HepG2 (cell line): Measurements from ENCODE around the gene SMIM14. TPM values are rescaled to one million over a fixed set of nuclear protein-coding genes. Genes with fewer than 3 reads are reported as not detected.

Experiments
- ATF2 ChIP-seq: sonication (generic); formaldehyde crosslinking; IDR thresholded peaks from 2 replicates; pipeline ENCODE4 v1.4.0; 2020; ENCODE audit warnings: missing genetic modification reagents
- CCAR2 ChIP-seq: fragments of 200-400 bp; formaldehyde crosslinking; optimal IDR thresholded peaks from 2 replicates; pipeline ENCODE3; 2018; ENCODE audit warnings: low read depth, mild to moderate bottlenecking, low read length, moderate library complexity
- EP300 ChIP-seq, 3 experiments: sonication (generic) in 1 of 3; formaldehyde crosslinking in 1 of 3; IDR thresholded peaks; 2 replicates each; pipeline versions ENCODE4 v1.5.1 to v1.6.1; 2011 to 2020; ENCODE audit warnings: low read depth in 2 of 3, low read length in 2 of 3, borderline replicate concordance in 1 of 3, improper control_type of control experiment in 1 of 3, mild to moderate bottlenecking in 1 of 3, missing genetic modification reagents in 1 of 3, moderate library complexity in 1 of 3
- FOXA3 ChIP-seq: IDR thresholded peaks from 2 replicates; pipeline ENCODE4 v1.6.1; 2016; ENCODE audit warnings: missing genetic modification reagents, missing compliant biosample characterization
- HHEX ChIP-seq: IDR thresholded peaks from 2 replicates; pipeline ENCODE4 v1.6.1; 2016; ENCODE audit warnings: control low read depth
- HNF4G ChIP-seq, 2 experiments: sonication (generic) in 1 of 2; formaldehyde crosslinking in 1 of 2; IDR thresholded peaks; 2 replicates each; pipeline versions ENCODE4 v1.4.0 to v1.6.1; 2011 to 2020; ENCODE audit warnings: borderline replicate concordance in 2 of 2, low read depth in 2 of 2, mild to moderate bottlenecking in 2 of 2, low read length in 1 of 2, missing genetic modification reagents in 1 of 2, moderate library complexity in 1 of 2
- LCORL ChIP-seq, 2 experiments: fragments of 450-650 bp in 1 of 2; sonication (generic) in 1 of 2; formaldehyde crosslinking in 1 of 2; IDR thresholded peaks; 2 replicates each; pipeline versions ENCODE4 v1.5.0 to v1.6.1; 2017 to 2020; ENCODE audit warnings: antibody characterized with exemption in 1 of 2, missing genetic modification reagents in 1 of 2
- MIXL1 ChIP-seq: IDR thresholded peaks from 2 replicates; pipeline ENCODE4 v1.6.1; 2016
- PAWR ChIP-seq: sonication (generic); formaldehyde crosslinking; IDR thresholded peaks from 2 replicates; pipeline ENCODE4 v1.4.0; 2020; ENCODE audit warnings: missing genetic modification reagents, mild to moderate bottlenecking, borderline replicate concordance
- PHF21A ChIP-seq: sonication (generic); formaldehyde crosslinking; IDR thresholded peaks from 2 replicates; pipeline ENCODE4 v1.5.0; 2020; ENCODE audit warnings: mild to moderate bottlenecking, missing genetic modification reagents
- SMC3 ChIP-seq: IDR thresholded peaks from 2 replicates; pipeline ENCODE4 v1.6.1; 2011; ENCODE audit warnings: low read length, improper control_type of control experiment
- SOX13 ChIP-seq, 3 experiments: fragments of 450-650 bp in 1 of 3; sonication (generic) in 1 of 3; formaldehyde crosslinking in 1 of 3; IDR thresholded peaks in 2 of 3; conservative IDR thresholded peaks in 1 of 3; 2 replicates each; pipeline versions ENCODE4 v1.5.0 to v1.6.1; 2016 to 2020; ENCODE audit warnings: antibody characterized with exemption in 1 of 3, mild to moderate bottlenecking in 1 of 3, missing compliant biosample characterization in 1 of 3, missing genetic modification reagents in 1 of 3, moderate library complexity in 1 of 3
- ZBTB21 ChIP-seq: sonication (generic); formaldehyde crosslinking; IDR thresholded peaks from 2 replicates; pipeline ENCODE4 v1.4.0; 2020; ENCODE audit warnings: missing genetic modification reagents
- ZNF12 ChIP-seq: sonication (generic); formaldehyde crosslinking; IDR thresholded peaks from 2 replicates; pipeline ENCODE4 v1.5.0; 2020; ENCODE audit warnings: missing genetic modification reagents
- ZNF7 ChIP-seq: IDR thresholded peaks from 2 replicates; pipeline ENCODE4 v1.6.1; 2016; ENCODE audit warnings: missing biosample characterization, missing genetic modification reagents
- polyA plus RNA-seq, 8 experiments: library from polyadenylated mRNA; depleted of rRNA in 3 of 8; stranded (reverse) in 7 of 8; unstranded in 1 of 8; fragments of >200 nt; fragmentation: Illumina TruSeq in 4 of 8; extraction: Trizol in 4 of 8; gene quantifications; 2 replicates each; pipeline versions ENCODE4 v1.2.1 to v1.2.3, GENCODE V29; 2011 to 2016; ENCODE audit warnings: low read depth in 4 of 8, missing spikeins in 1 of 8, mixed read lengths in 1 of 8; ENCODE audit not compliant: insufficient read depth in 1 of 8
- total RNA-seq, 5 experiments: library from RNA; depleted of rRNA; stranded (reverse); fragments of >200 nt; fragmentation: Illumina TruSeq; extraction: Trizol; gene quantifications; 2 replicates each; pipeline ENCODE4 v1.2.3, GENCODE V29; 2016; ENCODE audit warnings: low read depth in 1 of 5
- TF ChIP-seq, protein P1 (sequence below): sonication (generic); formaldehyde crosslinking; IDR thresholded peaks from 2 replicates; pipeline ENCODE4 v1.9.0; 2021; ENCODE audit warnings: missing genetic modification reagents, mild to moderate bottlenecking, borderline replicate concordance
- TF ChIP-seq, protein P2 (sequence below): sonication (generic); formaldehyde crosslinking; IDR thresholded peaks from 2 replicates; pipeline ENCODE4 v1.4.0; 2020; ENCODE audit warnings: low read depth, mild to moderate bottlenecking, missing genetic modification reagents
- TF ChIP-seq, protein P3 (sequence below), 2 experiments: IDR thresholded peaks; 2 replicates each; pipeline ENCODE4 v1.6.1; 2011 to 2012; ENCODE audit warnings: low read length in 2 of 2, borderline replicate concordance in 1 of 2, low read depth in 1 of 2, mild to moderate bottlenecking in 1 of 2, moderate library complexity in 1 of 2

Gene SMIM14
- total and polyA plus RNA-seq, 2 of the 13 experiments (the other 11 are each of a cell fraction or from before 2014, with no cell fraction given), result 16.3 to 28.1 TPM

DNA sequence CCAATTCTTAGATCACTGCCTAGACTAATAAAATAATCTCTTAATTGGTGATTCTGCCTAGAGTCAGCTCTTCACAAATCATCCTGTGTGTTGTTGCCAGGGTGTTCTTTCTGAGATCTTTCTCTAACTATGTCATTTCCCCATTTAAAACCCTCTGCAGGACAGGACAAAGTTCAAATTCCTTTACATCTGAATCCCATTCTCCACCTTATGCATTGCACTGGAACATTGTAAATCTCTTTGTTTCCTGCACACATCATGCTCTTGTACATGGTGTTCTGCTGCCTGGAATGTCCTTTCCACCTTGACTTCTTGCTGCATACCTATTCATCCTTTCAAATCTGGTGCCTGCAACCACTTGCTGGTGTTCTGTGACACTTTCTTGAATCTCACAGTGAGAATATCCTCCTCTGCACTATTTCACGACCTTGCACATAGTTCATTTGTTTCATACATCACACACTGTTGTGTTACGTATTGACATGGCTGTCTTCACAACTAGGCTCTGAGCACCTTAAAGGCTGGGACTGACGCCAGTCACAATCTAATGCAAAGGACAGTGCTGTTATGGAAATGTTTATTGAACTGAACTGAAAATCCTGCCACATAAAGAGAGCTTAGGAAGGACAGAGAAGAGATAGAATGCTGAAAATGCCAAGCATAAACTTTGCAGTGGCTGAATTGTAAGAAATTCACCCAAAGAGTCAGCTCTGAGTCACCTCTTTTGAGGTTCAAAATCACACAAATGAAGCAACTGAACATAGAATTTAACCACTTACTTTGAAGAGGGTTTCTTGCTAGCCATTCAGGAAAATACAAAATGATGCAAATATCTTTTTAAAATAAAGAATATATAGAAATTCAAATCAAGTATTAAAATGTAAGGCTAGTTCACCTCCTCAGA lies 26.4 kb upstream of the SMIM14 start (continued):
- TF ChIP-seq SMC3, result 0 out of 2 replicates have a peak, but pooled peaks have one; percentile 13
- TF ChIP-seq, protein P1, sequence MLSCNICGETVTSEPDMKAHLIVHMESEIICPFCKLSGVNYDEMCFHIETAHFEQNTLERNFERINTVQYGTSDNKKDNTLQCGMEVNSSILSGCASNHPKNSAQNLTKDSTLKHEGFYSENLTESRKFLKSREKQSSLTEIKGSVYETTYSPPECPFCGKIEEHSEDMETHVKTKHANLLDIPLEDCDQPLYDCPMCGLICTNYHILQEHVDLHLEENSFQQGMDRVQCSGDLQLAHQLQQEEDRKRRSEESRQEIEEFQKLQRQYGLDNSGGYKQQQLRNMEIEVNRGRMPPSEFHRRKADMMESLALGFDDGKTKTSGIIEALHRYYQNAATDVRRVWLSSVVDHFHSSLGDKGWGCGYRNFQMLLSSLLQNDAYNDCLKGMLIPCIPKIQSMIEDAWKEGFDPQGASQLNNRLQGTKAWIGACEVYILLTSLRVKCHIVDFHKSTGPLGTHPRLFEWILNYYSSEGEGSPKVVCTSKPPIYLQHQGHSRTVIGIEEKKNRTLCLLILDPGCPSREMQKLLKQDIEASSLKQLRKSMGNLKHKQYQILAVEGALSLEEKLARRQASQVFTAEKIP (CRISPR knock-in tag), result no peak
- TF ChIP-seq ZNF7 (CRISPR knock-in tag), result peak; percentile 66
- TF ChIP-seq ATF2 (CRISPR knock-in tag), result 0 out of 2 replicates have a peak, but pooled peaks have one; percentile 12
- TF ChIP-seq HNF4G (IDR thresholded peaks at IDR 0.05; ENCODE audit: borderline replicate concordance, low read depth, low read length), result 0 out of 2 replicates have a peak, but pooled peaks have one; percentile 27
- TF ChIP-seq HNF4G (CRISPR knock-in tag; IDR thresholded peaks at IDR 0.05; ENCODE audit: borderline replicate concordance, low read depth), result peak; percentile 62; the same call in 1 of the 2 replicates
- TF ChIP-seq ZNF12 (CRISPR knock-in tag), result peak; percentile 79
- TF ChIP-seq HHEX (CRISPR knock-in tag), result no peak
- 0 out of 4 replicates have a peak, but pooled peaks of 1 of the 2 experiments have one; percentile 13 for TF ChIP-seq EP300 (IDR thresholded peaks at IDR 0.05; ENCODE audit: low read depth in 2 of 2, low read length in 2 of 2)
- no peak for TF ChIP-seq EP300 (CRISPR knock-in tag; IDR thresholded peaks at IDR 0.05; ENCODE audit: borderline replicate concordance)
- no peak for TF ChIP-seq PAWR
- TF ChIP-seq ZBTB21 (CRISPR knock-in tag), result peak; percentile 36; the same call in 1 of the 2 replicates
- 0 out of 2 replicates have a peak, but pooled peaks have one; percentile 8 for TF ChIP-seq FOXA3 (CRISPR knock-in tag)
- TF ChIP-seq, protein P2, sequence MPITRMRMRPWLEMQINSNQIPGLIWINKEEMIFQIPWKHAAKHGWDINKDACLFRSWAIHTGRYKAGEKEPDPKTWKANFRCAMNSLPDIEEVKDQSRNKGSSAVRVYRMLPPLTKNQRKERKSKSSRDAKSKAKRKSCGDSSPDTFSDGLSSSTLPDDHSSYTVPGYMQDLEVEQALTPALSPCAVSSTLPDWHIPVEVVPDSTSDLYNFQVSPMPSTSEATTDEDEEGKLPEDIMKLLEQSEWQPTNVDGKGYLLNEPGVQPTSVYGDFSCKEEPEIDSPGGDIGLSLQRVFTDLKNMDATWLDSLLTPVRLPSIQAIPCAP (CRISPR knock-in tag), result no peak
- TF ChIP-seq, protein P3, sequence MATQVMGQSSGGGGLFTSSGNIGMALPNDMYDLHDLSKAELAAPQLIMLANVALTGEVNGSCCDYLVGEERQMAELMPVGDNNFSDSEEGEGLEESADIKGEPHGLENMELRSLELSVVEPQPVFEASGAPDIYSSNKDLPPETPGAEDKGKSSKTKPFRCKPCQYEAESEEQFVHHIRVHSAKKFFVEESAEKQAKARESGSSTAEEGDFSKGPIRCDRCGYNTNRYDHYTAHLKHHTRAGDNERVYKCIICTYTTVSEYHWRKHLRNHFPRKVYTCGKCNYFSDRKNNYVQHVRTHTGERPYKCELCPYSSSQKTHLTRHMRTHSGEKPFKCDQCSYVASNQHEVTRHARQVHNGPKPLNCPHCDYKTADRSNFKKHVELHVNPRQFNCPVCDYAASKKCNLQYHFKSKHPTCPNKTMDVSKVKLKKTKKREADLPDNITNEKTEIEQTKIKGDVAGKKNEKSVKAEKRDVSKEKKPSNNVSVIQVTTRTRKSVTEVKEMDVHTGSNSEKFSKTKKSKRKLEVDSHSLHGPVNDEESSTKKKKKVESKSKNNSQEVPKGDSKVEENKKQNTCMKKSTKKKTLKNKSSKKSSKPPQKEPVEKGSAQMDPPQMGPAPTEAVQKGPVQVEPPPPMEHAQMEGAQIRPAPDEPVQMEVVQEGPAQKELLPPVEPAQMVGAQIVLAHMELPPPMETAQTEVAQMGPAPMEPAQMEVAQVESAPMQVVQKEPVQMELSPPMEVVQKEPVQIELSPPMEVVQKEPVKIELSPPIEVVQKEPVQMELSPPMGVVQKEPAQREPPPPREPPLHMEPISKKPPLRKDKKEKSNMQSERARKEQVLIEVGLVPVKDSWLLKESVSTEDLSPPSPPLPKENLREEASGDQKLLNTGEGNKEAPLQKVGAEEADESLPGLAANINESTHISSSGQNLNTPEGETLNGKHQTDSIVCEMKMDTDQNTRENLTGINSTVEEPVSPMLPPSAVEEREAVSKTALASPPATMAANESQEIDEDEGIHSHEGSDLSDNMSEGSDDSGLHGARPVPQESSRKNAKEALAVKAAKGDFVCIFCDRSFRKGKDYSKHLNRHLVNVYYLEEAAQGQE (IDR thresholded peaks at IDR 0.05; ENCODE audit: borderline replicate concordance in 1 of 2, low read depth in 1 of 2, low read length in 2 of 2), result no peak
- 0 out of 2 replicates have a peak, but pooled peaks have one; percentile 23 for TF ChIP-seq MIXL1 (CRISPR knock-in tag)
- TF ChIP-seq LCORL (IDR thresholded peaks at IDR 0.05), result peak; percentile 29; the same call in 1 of the 2 replicates
- TF ChIP-seq LCORL (CRISPR knock-in tag; IDR thresholded peaks at IDR 0.05), result peak; percentile 80; the same call in 1 of the 2 replicates
- 0 out of 2 replicates have a peak, but pooled peaks have one; percentile 32 for TF ChIP-seq SOX13 (IDR thresholded peaks at IDR 0.05)
- TF ChIP-seq SOX13 (CRISPR knock-in tag; conservative IDR thresholded peaks at IDR 0.05 in 1 of 2, IDR thresholded peaks at IDR 0.05 in 1 of 2), result peak in 1 of 2 experiments; percentile 88; a peak in 2 of 4 replicates
- no peak for TF ChIP-seq CCAR2
- TF ChIP-seq PHF21A, result peak; percentile 48; the same call in 1 of the 2 replicates
